Panc1 (cell line): Measurements from ENCODE around the gene RPS3. TPM values are rescaled to one million over a fixed set of nuclear protein-coding genes. Genes with fewer than 3 reads are reported as not detected.
"Not testable (repeated sequence)": the region's sequence is repeated elsewhere in the genome, so short reads cannot be mapped to it uniquely, and the experiment has no call there.

Experiments used
- ATAC-seq: fragments of 200-7000 bp; cut with Tn5 transposase; 2 replicates; pipeline ENCODE4 v1.9.1; 2020; ENCODE audit warnings: mild to moderate bottlenecking, moderate library complexity
- BruUV-seq: library from RNA; stranded (reverse); fragments of 400-500 nt; replicated peaks from 2 replicates; lab custom pipeline; 2021; lab: Mats Ljungman, UMichigan
- CTCF ChIA-PET: fragments of 300-600 bp; sonication (Branson Sonifier 250); formaldehyde crosslinking; loops from one replicate; lab custom pipeline; 2022; ENCODE audit warnings: antibody characterized with exemption; lab: Charles Lee
- POLR2A ChIA-PET: fragments of 300-600 bp; sonication (Branson Sonifier 250); formaldehyde crosslinking; loops from one replicate; lab custom pipeline; 2022; ENCODE audit warnings: antibody characterized with exemption; lab: Charles Lee
- DNase-seq: peaks from one replicate; pipeline ENCODE4 v3.0.0-alpha.2; 2010; ENCODE audit warnings: low read depth, low spot score
- H3K27ac ChIP-seq: 2 replicates; pipeline ENCODE4 v1.5.1; 2011; ENCODE audit warnings: mild to moderate bottlenecking, low read length, inconsistent platforms
- H3K27me3 ChIP-seq: fragments of 200-500 bp; sonication (Bioruptor generic); 2 replicates; pipeline ENCODE4 v1.6.0; 2014; ENCODE audit warnings: low read length, inconsistent platforms; ENCODE audit not compliant: control insufficient read depth, insufficient read depth
- H3K36me3 ChIP-seq: fragments of 200-500 bp; sonication (Bioruptor generic); 2 replicates; pipeline ENCODE4 v1.5.1; 2014; ENCODE audit warnings: inconsistent platforms, mild to moderate bottlenecking, low read length, moderate library complexity; ENCODE audit not compliant: control insufficient read depth, insufficient read depth
- H3K4me1 ChIP-seq: 2 replicates; pipeline ENCODE4 v1.5.1; 2011; ENCODE audit warnings: inconsistent platforms, mild to moderate bottlenecking, low read length, moderate library complexity; ENCODE audit not compliant: control insufficient read depth, insufficient read depth
- H3K4me3 ChIP-seq, 2 experiments: 2 replicates each; pipeline ENCODE4 v1.5.1; 2011 to 2012; ENCODE audit warnings: low read depth in 2 of 2, low read length in 2 of 2, mild to moderate bottlenecking in 2 of 2, inconsistent platforms in 1 of 2, moderate library complexity in 1 of 2
- H3K9me3 ChIP-seq: fragments of 200-500 bp; sonication (Bioruptor generic); 2 replicates; pipeline ENCODE4 v1.5.1; 2014; ENCODE audit warnings: low read depth, mild to moderate bottlenecking, inconsistent platforms, low read length, moderate library complexity; ENCODE audit not compliant: control insufficient read depth, insufficient read depth
- POLR2AphosphoS5 ChIP-seq: IDR thresholded peaks from 2 replicates; pipeline ENCODE4 v1.6.1; 2012; ENCODE audit warnings: mild to moderate bottlenecking, low read depth, low read length, moderate library complexity
- SIN3A ChIP-seq: IDR thresholded peaks from 2 replicates; pipeline ENCODE4 v1.6.1; 2012; ENCODE audit warnings: low read depth, mild to moderate bottlenecking, low read length, moderate library complexity, borderline replicate concordance; ENCODE audit not compliant: insufficient read depth
- TCF7L2 ChIP-seq: IDR thresholded peaks from 2 replicates; pipeline ENCODE4 v1.6.1; 2011; ENCODE audit warnings: mild to moderate bottlenecking, low read depth, low read length, inconsistent platforms
- in situ Hi-C: cut with HindIII; loops from 2 replicates; pipeline ENCODE4 v1.10.0; 2016; ENCODE audit warnings: low sequenced_read_pairs, low pct_unique_long_range_greater_than_20kb
- intact Hi-C: fragments of 100-400 bp; cut with micrococcal nuclease; formaldehyde crosslinking; loops from one replicate; pipeline ENCODE4 v1.10.0; 2022; ENCODE audit not compliant: unreplicated experiment
- total RNA-seq: library from RNA; stranded (reverse); gene quantifications from one replicate; pipeline ENCODE4 v1.2.1, GENCODE V29; 2021; ENCODE audit not compliant: unreplicated experiment
- TF ChIP-seq, protein P1 (sequence below), 2 experiments: IDR thresholded peaks; 2 replicates each; pipeline ENCODE4 v1.6.1; 2011 to 2012; ENCODE audit warnings: low read depth in 2 of 2, control low read depth in 1 of 2, low read length in 1 of 2, mild to moderate bottlenecking in 1 of 2, moderate library complexity in 1 of 2; ENCODE audit not compliant: insufficient read depth in 1 of 2
- TF ChIP-seq, protein P2 (sequence below): fragments of 450-650 bp; IDR thresholded peaks from 2 replicates; pipeline ENCODE4 v1.5.1; 2017; ENCODE audit warnings: mild to moderate bottlenecking

The RPS3 gene
- total RNA-seq, 1 experiment from 2014 or later = 2,945 TPM

DNA sequence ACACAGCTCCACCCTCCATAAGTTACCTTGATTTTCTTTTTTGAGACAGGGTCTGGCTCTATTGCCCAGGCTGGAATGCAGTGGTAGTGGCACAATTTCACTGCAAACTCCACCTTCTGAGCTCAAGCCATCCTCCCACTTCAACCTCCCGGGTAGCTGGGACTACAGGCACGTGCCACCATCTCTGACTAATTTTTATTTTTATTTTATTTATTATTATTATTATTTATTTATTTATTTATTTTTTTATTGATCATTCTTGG is 9.6 kb downstream of the RPS3 start:
- ChIA-PET POLR2A (interaction anchor here (0.6 kb wide), 2 partner anchors 11 to 28 kb away, joined by 5 to 6 read pairs; no protein-coding TSS in a partner anchor), CTCF (interaction anchor here (1.5 kb wide), 1 partner anchor 123 kb away, joined by 5 read pairs; no protein-coding TSS in a partner anchor)
- peaks cover 13% of the 10 kb centered on the region for H3K4me1 ChIP-seq
- H3K27me3 ChIP-seq = no peaks in the 10 kb centered on the region
- intact Hi-C loops = no loop called here
- ATAC-seq = peak; percentile 13
- no peak overlapping the region for H3K4me3 ChIP-seq
- BruUV-seq = no TSS peak
- DNase-seq = no peak
- no peaks in the 10 kb centered on the region for H3K9me3 ChIP-seq
- no peak overlapping the region for H3K27ac ChIP-seq
- H3K36me3 ChIP-seq = peaks cover 27% of the 10 kb centered on the region
- in situ Hi-C loops = no loop called here
- TF ChIP-seq POLR2AphosphoS5 = no peak; the same call in 1 of the 2 replicates
- no peak for TF ChIP-seq SIN3A
- TF ChIP-seq, protein P1, sequence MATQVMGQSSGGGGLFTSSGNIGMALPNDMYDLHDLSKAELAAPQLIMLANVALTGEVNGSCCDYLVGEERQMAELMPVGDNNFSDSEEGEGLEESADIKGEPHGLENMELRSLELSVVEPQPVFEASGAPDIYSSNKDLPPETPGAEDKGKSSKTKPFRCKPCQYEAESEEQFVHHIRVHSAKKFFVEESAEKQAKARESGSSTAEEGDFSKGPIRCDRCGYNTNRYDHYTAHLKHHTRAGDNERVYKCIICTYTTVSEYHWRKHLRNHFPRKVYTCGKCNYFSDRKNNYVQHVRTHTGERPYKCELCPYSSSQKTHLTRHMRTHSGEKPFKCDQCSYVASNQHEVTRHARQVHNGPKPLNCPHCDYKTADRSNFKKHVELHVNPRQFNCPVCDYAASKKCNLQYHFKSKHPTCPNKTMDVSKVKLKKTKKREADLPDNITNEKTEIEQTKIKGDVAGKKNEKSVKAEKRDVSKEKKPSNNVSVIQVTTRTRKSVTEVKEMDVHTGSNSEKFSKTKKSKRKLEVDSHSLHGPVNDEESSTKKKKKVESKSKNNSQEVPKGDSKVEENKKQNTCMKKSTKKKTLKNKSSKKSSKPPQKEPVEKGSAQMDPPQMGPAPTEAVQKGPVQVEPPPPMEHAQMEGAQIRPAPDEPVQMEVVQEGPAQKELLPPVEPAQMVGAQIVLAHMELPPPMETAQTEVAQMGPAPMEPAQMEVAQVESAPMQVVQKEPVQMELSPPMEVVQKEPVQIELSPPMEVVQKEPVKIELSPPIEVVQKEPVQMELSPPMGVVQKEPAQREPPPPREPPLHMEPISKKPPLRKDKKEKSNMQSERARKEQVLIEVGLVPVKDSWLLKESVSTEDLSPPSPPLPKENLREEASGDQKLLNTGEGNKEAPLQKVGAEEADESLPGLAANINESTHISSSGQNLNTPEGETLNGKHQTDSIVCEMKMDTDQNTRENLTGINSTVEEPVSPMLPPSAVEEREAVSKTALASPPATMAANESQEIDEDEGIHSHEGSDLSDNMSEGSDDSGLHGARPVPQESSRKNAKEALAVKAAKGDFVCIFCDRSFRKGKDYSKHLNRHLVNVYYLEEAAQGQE (IDR thresholded peaks at IDR 0.05; ENCODE audit: insufficient read depth in 1 of 2, low read depth in 2 of 2, low read length in 1 of 2) = no peak
- TF ChIP-seq TCF7L2 = no peak
- TF ChIP-seq, protein P2, sequence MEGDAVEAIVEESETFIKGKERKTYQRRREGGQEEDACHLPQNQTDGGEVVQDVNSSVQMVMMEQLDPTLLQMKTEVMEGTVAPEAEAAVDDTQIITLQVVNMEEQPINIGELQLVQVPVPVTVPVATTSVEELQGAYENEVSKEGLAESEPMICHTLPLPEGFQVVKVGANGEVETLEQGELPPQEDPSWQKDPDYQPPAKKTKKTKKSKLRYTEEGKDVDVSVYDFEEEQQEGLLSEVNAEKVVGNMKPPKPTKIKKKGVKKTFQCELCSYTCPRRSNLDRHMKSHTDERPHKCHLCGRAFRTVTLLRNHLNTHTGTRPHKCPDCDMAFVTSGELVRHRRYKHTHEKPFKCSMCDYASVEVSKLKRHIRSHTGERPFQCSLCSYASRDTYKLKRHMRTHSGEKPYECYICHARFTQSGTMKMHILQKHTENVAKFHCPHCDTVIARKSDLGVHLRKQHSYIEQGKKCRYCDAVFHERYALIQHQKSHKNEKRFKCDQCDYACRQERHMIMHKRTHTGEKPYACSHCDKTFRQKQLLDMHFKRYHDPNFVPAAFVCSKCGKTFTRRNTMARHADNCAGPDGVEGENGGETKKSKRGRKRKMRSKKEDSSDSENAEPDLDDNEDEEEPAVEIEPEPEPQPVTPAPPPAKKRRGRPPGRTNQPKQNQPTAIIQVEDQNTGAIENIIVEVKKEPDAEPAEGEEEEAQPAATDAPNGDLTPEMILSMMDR = no peak

DNA sequence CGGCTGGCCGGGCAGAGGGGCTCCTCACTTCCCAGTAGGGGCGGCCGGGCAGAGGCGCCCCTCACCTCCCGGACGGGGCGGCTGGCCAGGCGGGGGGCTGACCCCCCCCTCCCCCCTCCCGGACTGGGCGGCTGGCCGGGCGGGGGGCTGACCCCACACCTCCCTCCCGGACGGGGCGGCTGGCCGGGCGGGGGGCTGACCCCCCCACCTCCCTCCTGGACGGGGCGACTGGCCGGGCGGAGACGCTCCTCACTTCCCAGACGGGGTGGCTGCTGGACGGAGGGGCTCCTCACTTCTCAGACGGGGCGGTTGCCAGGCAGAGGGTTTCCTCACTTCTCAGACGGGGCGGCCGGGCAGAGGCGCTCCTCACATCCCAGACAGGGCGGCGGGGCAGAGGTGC is 10.7 kb downstream of the RPS3 start:
- CTCF ChIA-PET = interaction anchor here (0.7 kb wide), 1 partner anchor 67 kb away, joined by 3 read pairs; no protein-coding TSS in a partner anchor
- H3K4me1 ChIP-seq, ATAC-seq, POLR2A ChIA-PET, H3K4me3 ChIP-seq, intact Hi-C loops, DNase-seq, H3K9me3 ChIP-seq, BruUV-seq, in situ Hi-C loops, H3K27ac ChIP-seq, H3K27me3 ChIP-seq: not testable (repeated sequence)
- H3K36me3 ChIP-seq = peaks cover 19% of the 10 kb centered on the region

DNA sequence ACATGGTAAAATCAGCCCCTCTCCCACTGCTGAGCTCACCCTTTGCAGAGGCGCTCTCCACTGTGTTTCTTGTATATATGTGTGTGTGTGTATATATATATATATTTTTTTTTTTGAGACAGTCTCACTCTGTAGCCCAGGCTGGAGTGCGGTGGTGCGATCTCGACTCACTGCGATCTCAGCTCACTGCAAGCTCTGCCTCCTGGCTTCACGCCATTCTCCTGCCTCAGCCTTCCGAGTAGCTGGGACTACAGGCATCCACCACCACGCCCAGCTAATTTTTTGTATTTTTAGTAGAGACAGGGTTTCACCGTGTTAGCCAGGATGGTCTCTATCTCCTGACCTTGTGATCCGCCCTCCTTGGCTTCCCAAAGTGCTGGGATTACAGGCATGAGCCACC is 13.8 kb downstream of the RPS3 start:
- H3K4me3 ChIP-seq, BruUV-seq, H3K9me3 ChIP-seq, POLR2A ChIA-PET, CTCF ChIA-PET, H3K27ac ChIP-seq, intact Hi-C loops, in situ Hi-C loops, DNase-seq, ATAC-seq, H3K4me1 ChIP-seq, H3K27me3 ChIP-seq, H3K36me3 ChIP-seq: not testable (repeated sequence)
